Measurements from ENCODE around the gene ZNG1B.
"Not testable (repeated sequence)": the region's sequence is repeated elsewhere in the genome, so short reads cannot be mapped to it uniquely, and the experiment has no call there.

DNA sequence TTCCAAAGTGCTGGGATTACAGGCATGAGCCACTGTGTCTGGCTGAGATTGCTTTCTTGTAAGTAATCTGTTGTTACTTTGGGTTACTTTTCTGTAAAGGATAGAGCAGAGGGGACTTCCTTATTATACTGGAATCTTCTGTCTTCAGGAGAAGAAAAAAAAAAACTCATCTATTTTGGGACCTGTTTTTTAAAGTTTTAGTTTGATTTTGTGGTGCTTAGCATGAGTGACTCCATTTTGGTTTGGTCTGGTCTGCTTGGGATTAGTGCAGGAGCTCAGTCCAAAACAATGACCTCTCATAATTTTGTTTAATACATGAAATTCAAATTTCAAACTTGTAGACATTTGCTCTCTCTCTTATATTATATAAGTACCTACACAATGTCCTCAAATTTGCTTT lies 4.0 kb upstream of the ZNG1B start:
- not testable (repeated sequence) for TF ChIP-seq ZNF274 (IDR thresholded peaks at IDR 0.05; ENCODE audit: low read depth, low read length); YY1 (IDR thresholded peaks at IDR 0.05; ENCODE audit: insufficient read depth, insufficient read length)

Measured in NT2/D1 (cell line).